Activated CD4-positive, CD25-positive, alpha-beta regulatory T cell treated with anti-CD3 and anti-CD28 coated beads, Interleukin-2, amount 50 U/mL, for 24 hours (primary cell): ENCODE measurements around the gene PTDSS2.
"Not testable (repeated sequence)": the region's sequence is repeated elsewhere in the genome, so short reads cannot be mapped to it uniquely, and the experiment has no call there.

Source experiments
- ATAC-seq, 2 donors: fragments of 150-1000 bp; cut with Tn5 transposase; one replicate each; pipeline ENCODE4 v1.10.0; 2021; ENCODE audit warnings: mild to moderate bottlenecking in 1 of 2, moderate library complexity in 1 of 2

Gene PTDSS2

GRCh38 chr11:433641-434040 lies 16.4 kb upstream of the PTDSS2 start:
- no peak for ATAC-seq

GRCh38 chr11:434496-434895 lies 15.6 kb upstream of the PTDSS2 start:
- no peak for ATAC-seq

- ATAC-seq, result not testable (repeated sequence)
Measured at GRCh38 chr11:434999-435740, 14.9 kb upstream of the PTDSS2 start.

- ATAC-seq, result no peak
Measured at GRCh38 chr11:437228-437870, 12.7 kb upstream of the PTDSS2 start.

- no peak for ATAC-seq
Measured at GRCh38 chr11:438101-438844, 11.8 kb upstream of the PTDSS2 start.

GRCh38 chr11:439315-440064 lies 10.6 kb upstream of the PTDSS2 start:
- no peak for ATAC-seq

- no peak for ATAC-seq
Measured at GRCh38 chr11:440065-441042, 9.7 kb upstream of the PTDSS2 start.

GRCh38 chr11:441043-441417 lies 9.0 kb upstream of the PTDSS2 start:
- ATAC-seq, result no peak

- peak; percentile 92 to 94 for ATAC-seq
Measured at GRCh38 chr11:441418-442274, 8.4 kb upstream of the PTDSS2 start, which contains the start of gene ANO9. Gene ANO9 (minus strand): TSS chr11:442011. CDS start chr11:441926, 85 bp downstream.

GRCh38 chr11:442611-443081 lies 7.4 kb upstream of the PTDSS2 start:
- no peak for ATAC-seq

- ATAC-seq, result no peak
Measured at GRCh38 chr11:443542-444199, 6.4 kb upstream of the PTDSS2 start.

GRCh38 chr11:444396-445144 lies 5.5 kb upstream of the PTDSS2 start:
- no peak for ATAC-seq

- ATAC-seq, result no peak
Measured at GRCh38 chr11:445765-446588, 4.1 kb upstream of the PTDSS2 start.

GRCh38 chr11:446891-447290 lies 3.2 kb upstream of the PTDSS2 start:
- no peak for ATAC-seq

GRCh38 chr11:447923-448731 lies 2.0 kb upstream of the PTDSS2 start:
- ATAC-seq, result peak; percentile 64 to 69

GRCh38 chr11:450809-451451 lies 851 bp downstream of the PTDSS2 start:
- peak; percentile 26 to 33 for ATAC-seq

GRCh38 chr11:451738-452137 lies 1.7 kb downstream of the PTDSS2 start:
- ATAC-seq, result no peak
